HG02840 (cell line): ENCODE measurements around the gene FADS3.

Experiments used
- ATAC-seq: cut with Tn5 transposase; IDR thresholded peaks from one replicate; pipeline ENCODE4 v1.9.1; 2021; ENCODE audit warnings: mild to moderate bottlenecking, moderate library complexity, moderate number of reproducible peaks; ENCODE audit not compliant: unreplicated experiment, low FRiP score

The FADS3 gene

GRCh38 chr11:61891331-61892084, at the start of gene FADS3:
TSS of gene FADS3 (minus strand) at chr11:61891545. CDS start at chr11:61891381, 164 bp downstream.
- peak; percentile 42 for ATAC-seq

GRCh38 chr11:61940466-61940865, 49.1 kb upstream of the FADS3 start:
- ATAC-seq = no peak

GRCh38 chr11:61935861-61936260, 44.5 kb upstream of the FADS3 start:
- no peak for ATAC-seq

- ATAC-seq = no peak
These were observed 39.6 kb upstream of the FADS3 start for GRCh38 chr11:61930933-61931332.

- no peak for ATAC-seq
These were observed 37.3 kb upstream of the FADS3 start for GRCh38 chr11:61928606-61929005.

GRCh38 chr11:61927501-61927900, 36.2 kb upstream of the FADS3 start:
- no peak for ATAC-seq

- ATAC-seq = no peak
These were observed 34.9 kb upstream of the FADS3 start for GRCh38 chr11:61926235-61926634.

GRCh38 chr11:61925736-61926135, 34.4 kb upstream of the FADS3 start:
- ATAC-seq = no peak

GRCh38 chr11:61924064-61924455, 32.7 kb upstream of the FADS3 start:
- no peak for ATAC-seq

- no peak for ATAC-seq
These were observed 32.1 kb upstream of the FADS3 start for GRCh38 chr11:61923166-61924063.

GRCh38 chr11:61922539-61922938, 31.2 kb upstream of the FADS3 start:
- ATAC-seq = no peak

- ATAC-seq = no peak
These were observed 30.1 kb upstream of the FADS3 start for GRCh38 chr11:61921446-61921845.

GRCh38 chr11:61919705-61920631, 28.6 kb upstream of the FADS3 start:
- no peak for ATAC-seq

GRCh38 chr11:61918938-61919704, 27.8 kb upstream of the FADS3 start:
- no peak for ATAC-seq

GRCh38 chr11:61918251-61918937, 27.0 kb upstream of the FADS3 start:
- no peak for ATAC-seq

- no peak for ATAC-seq
These were observed 26.2 kb upstream of the FADS3 start, which contains the start of gene RAB3IL1 for GRCh38 chr11:61917334-61918109. TSS of gene RAB3IL1 (minus strand) at chr11:61917566. CDS start at chr11:61917367, 199 bp downstream.

- no peak for ATAC-seq
These were observed 25.5 kb upstream of the FADS3 start for GRCh38 chr11:61916737-61917333.
